Measurements from ENCODE around the gene HECA. TPM values are rescaled to one million over a fixed set of nuclear protein-coding genes. Genes with fewer than 3 reads are reported as not detected.
A peak's percentile ranks its signal among the peaks of the same experiment; 100 is the strongest.

Gene HECA
- total RNA-seq, 3 donors from 2014 or later (not counting 1 experiment from before 2014, with no cell fraction given) = 76.5 to 80.5 (median 77.6) TPM

DNA sequence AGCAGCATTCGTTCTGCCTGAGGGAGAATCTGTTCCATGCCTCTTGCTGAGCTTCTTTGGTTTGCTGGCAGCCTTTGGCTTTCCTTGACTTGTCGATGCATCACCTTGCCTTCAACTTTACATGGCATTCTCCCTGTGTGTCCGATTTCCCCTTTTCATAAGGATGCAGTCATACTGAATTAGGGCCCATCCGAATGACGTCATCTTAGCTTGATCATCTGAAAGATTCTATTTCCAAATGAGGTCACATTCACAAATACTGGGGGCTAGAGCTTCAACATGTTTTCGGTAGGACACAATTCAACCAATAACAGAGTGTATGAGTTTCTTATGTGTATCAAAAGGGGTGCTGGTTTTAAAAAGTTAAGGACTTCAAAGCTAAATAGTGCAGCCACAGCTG is 27.8 kb upstream of the HECA start:
- Mint-ChIP-seq H3K36me3 (no peaks in the 10 kb centered on the region), H3K4me3 (no peak overlapping the region), H3K27ac (no peak overlapping the region), H3K9me3 (no peaks in the 10 kb centered on the region), H3K4me1 (peaks cover 0 to 6% of the 10 kb centered on the region in 2 donors), H3K27me3 (ENCODE audit: low read depth in 2 of 2) (no peaks in the 10 kb centered on the region)
- no peak for DNase-seq
- Histone ChIP-seq H3K27me3 (ENCODE audit: control insufficient read depth, insufficient read depth, low read length) (no peaks in the 10 kb centered on the region), H3K9me3 (ENCODE audit: control insufficient read depth, insufficient read depth, low read length) (no peaks in the 10 kb centered on the region), H3K36me3 (ENCODE audit: control insufficient read depth, insufficient read depth, low read length) (no peaks in the 10 kb centered on the region), H3K4me3 (ENCODE audit: low read length) (no peak overlapping the region), H3K4me1 (ENCODE audit: control insufficient read depth, insufficient read depth, low read length) (peaks cover 3% of the 10 kb centered on the region), H3K27ac (ENCODE audit: low read length) (no peak overlapping the region)
- 100% methylated on average over 5 of the region's 6 CpGs for WGBS (ENCODE audit: insufficient coverage)
- TF ChIP-seq, protein P1, sequence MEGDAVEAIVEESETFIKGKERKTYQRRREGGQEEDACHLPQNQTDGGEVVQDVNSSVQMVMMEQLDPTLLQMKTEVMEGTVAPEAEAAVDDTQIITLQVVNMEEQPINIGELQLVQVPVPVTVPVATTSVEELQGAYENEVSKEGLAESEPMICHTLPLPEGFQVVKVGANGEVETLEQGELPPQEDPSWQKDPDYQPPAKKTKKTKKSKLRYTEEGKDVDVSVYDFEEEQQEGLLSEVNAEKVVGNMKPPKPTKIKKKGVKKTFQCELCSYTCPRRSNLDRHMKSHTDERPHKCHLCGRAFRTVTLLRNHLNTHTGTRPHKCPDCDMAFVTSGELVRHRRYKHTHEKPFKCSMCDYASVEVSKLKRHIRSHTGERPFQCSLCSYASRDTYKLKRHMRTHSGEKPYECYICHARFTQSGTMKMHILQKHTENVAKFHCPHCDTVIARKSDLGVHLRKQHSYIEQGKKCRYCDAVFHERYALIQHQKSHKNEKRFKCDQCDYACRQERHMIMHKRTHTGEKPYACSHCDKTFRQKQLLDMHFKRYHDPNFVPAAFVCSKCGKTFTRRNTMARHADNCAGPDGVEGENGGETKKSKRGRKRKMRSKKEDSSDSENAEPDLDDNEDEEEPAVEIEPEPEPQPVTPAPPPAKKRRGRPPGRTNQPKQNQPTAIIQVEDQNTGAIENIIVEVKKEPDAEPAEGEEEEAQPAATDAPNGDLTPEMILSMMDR (IDR thresholded peaks at IDR 0.05) = no peak
- no peak for ATAC-seq
- intact Hi-C loops (cut with micrococcal nuclease) = no loop called here

DNA sequence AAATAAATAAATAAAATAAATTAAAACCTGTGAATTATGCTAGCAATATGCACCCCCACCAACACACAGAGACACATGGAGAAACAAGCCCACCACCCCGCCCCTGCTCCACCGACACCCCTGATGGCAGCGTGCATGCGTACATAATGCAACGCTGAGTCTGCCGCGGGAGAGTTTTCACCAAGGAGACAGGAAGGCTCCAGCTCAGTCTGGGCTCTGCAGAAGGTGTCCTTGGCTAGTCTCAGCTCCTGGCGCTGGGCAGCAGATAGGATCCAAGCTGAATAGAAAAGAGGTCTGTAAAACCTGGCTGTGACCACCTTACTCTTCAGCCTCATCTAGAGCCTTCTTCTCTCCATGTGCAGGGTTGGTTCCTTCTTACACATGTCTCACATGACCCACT is 26.5 kb upstream of the HECA start:
- no peaks in the 10 kb centered on the region for H3K9me3 Mint-ChIP-seq
- no peak for ATAC-seq
- H3K27ac Mint-ChIP-seq = no peak overlapping the region
- Histone ChIP-seq H3K9me3 (ENCODE audit: control insufficient read depth, insufficient read depth, low read length) (no peaks in the 10 kb centered on the region), H3K27me3 (ENCODE audit: control insufficient read depth, insufficient read depth, low read length) (no peaks in the 10 kb centered on the region), H3K4me1 (ENCODE audit: control insufficient read depth, insufficient read depth, low read length) (peaks cover 15% of the 10 kb centered on the region), H3K27ac (ENCODE audit: low read length) (no peak overlapping the region), H3K4me3 (ENCODE audit: low read length) (no peak overlapping the region), H3K36me3 (ENCODE audit: control insufficient read depth, insufficient read depth, low read length) (no peaks in the 10 kb centered on the region)
- TF ChIP-seq, protein P1 (IDR thresholded peaks at IDR 0.05) = no peak
- no peak for DNase-seq
- WGBS (ENCODE audit: insufficient coverage) = 89% methylated on average over 8 of the region's 8 CpGs
- H3K36me3 Mint-ChIP-seq = no peaks in the 10 kb centered on the region
- H3K4me1 Mint-ChIP-seq = peaks cover 10 to 19% of the 10 kb centered on the region in 2 donors
- intact Hi-C loops (cut with micrococcal nuclease) = no loop called here
- H3K4me3 Mint-ChIP-seq = no peak overlapping the region
- no peaks in the 10 kb centered on the region for H3K27me3 Mint-ChIP-seq (ENCODE audit: low read depth in 2 of 2)

DNA sequence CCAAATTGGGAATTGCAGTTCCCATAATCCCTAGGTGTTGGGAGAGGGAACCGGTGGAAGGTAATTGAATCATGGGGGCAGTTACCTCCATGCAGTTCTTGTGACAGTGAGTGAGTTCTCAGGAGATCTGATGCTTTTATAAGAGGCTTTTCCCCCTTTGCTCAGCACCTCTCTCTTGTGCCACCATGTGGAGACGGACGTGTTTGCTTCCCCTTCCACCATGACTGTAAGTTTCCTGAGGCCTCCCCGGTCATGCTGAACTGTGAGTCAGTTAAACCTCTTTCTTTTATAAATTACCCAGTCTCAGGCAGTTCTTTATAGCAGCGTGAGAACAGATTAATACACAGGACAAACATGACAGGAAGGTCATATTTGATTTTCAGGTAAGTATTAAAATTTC is 25.3 kb upstream of the HECA start:
- peaks cover 17 to 26% of the 10 kb centered on the region in 2 donors for H3K4me1 Mint-ChIP-seq
- Histone ChIP-seq H3K4me1 (ENCODE audit: control insufficient read depth, insufficient read depth, low read length) (peaks cover 15% of the 10 kb centered on the region), H3K27me3 (ENCODE audit: control insufficient read depth, insufficient read depth, low read length) (no peaks in the 10 kb centered on the region), H3K27ac (ENCODE audit: low read length) (no peak overlapping the region), H3K36me3 (ENCODE audit: control insufficient read depth, insufficient read depth, low read length) (no peaks in the 10 kb centered on the region), H3K9me3 (ENCODE audit: control insufficient read depth, insufficient read depth, low read length) (no peaks in the 10 kb centered on the region), H3K4me3 (ENCODE audit: low read length) (no peak overlapping the region)
- H3K27me3 Mint-ChIP-seq (ENCODE audit: low read depth in 2 of 2) = no peaks in the 10 kb centered on the region
- peak in 1 of 2 donors; percentile 50 for DNase-seq
- H3K4me3 Mint-ChIP-seq = no peak overlapping the region
- WGBS (ENCODE audit: insufficient coverage) = 71% methylated on average over 4 of the region's 5 CpGs
- no peak for ATAC-seq
- intact Hi-C loops (cut with micrococcal nuclease) = no loop called here
- H3K27ac Mint-ChIP-seq = no peak overlapping the region
- TF ChIP-seq, protein P1 (IDR thresholded peaks at IDR 0.05) = no peak
- no peaks in the 10 kb centered on the region for H3K9me3 Mint-ChIP-seq
- H3K36me3 Mint-ChIP-seq = no peaks in the 10 kb centered on the region

DNA sequence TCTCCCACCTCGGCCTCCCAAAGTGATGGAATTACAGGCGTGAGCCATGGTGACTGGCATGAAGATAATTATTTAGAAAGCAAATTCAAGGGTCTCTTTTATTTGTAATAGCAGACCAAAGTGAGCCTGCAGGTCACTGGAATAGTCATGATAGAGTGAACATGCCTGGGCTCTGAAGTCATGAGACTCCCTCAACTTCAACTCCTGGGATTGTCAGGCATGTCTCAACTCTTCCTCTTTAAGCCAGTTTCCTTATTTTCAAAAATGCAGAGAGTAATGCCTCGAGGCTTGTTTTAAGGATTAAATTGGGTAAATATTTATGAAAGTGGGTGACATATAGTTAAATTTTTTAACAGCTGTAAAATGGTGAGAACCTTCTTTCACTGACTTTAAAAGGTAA is 22.7 kb upstream of the HECA start:
- no peak for DNase-seq
- Histone ChIP-seq H3K4me3 (ENCODE audit: low read length) (no peak overlapping the region), H3K27me3 (ENCODE audit: control insufficient read depth, insufficient read depth, low read length) (no peaks in the 10 kb centered on the region), H3K36me3 (ENCODE audit: control insufficient read depth, insufficient read depth, low read length) (no peaks in the 10 kb centered on the region), H3K4me1 (ENCODE audit: control insufficient read depth, insufficient read depth, low read length) (peaks cover 15% of the 10 kb centered on the region), H3K9me3 (ENCODE audit: control insufficient read depth, insufficient read depth, low read length) (no peaks in the 10 kb centered on the region), H3K27ac (ENCODE audit: low read length) (no peak overlapping the region)
- Mint-ChIP-seq H3K27ac (peak overlapping the region in 1 of 2 donors; percentile 85), H3K9me3 (no peaks in the 10 kb centered on the region), H3K27me3 (ENCODE audit: low read depth in 2 of 2) (no peaks in the 10 kb centered on the region), H3K36me3 (no peaks in the 10 kb centered on the region), H3K4me3 (no peak overlapping the region), H3K4me1 (peaks cover 17 to 26% of the 10 kb centered on the region in 2 donors)
- TF ChIP-seq, protein P1 (IDR thresholded peaks at IDR 0.05) = no peak
- intact Hi-C loops (cut with micrococcal nuclease) = no loop called here
- WGBS (ENCODE audit: insufficient coverage) = 100% methylated on average over 2 of the region's 3 CpGs
- ATAC-seq = no peak
